Spleen (tissue), 7 donors: ENCODE measurements around the gene PTEN.

Experiments used
- POLR2AphosphoS5 ChIP-seq, 3 donors: sonication (generic); formaldehyde crosslinking; IDR thresholded peaks; one replicate each; pipeline ENCODE4 v1.5.1; 2017; ENCODE audit warnings: antibody characterized with exemption in 3 of 3
- TF ChIP-seq, protein P1 (sequence below), 11 experiments: fragments of 200-600 bp in 7 of 11; fragments of 450-650 bp in 4 of 11; sonication (generic) in 4 of 11; IDR thresholded peaks in 8 of 11; conservative IDR thresholded peaks in 3 of 11; 1 replicate in 7 of 11; 2 replicates in 4 of 11; pipeline versions ENCODE4 v1.4.0 to v1.8.0; 2016 to 2021; ENCODE audit warnings: antibody characterized with exemption in 11 of 11, inconsistent platforms in 4 of 11, mild to moderate bottlenecking in 1 of 11
- donor health status: DM: no; HTN: no; CAD: no; lungs with moderate emphysema.
- donor health status: DM: no; HTN: no; CAD: no.
- donor health status: DM: no; HTN: no; CAD: no.

DNA sequence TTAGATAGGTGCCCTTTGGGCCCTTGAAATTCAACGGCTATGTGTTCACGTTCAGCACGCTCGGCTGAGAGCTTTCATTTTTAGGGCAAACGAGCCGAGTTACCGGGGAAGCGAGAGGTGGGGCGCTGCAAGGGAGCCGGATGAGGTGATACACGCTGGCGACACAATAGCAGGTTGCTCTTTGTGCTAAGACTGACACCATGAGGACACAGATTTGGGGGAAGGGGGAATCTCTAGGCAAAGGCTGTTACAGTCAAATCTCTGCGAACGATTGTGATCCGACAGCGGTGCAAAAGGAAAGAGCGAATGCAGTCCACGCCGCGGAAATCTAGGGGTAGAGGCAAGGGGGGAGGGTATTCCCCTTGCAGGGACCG lies 759 bp upstream of the PTEN start:
- no peak for TF ChIP-seq POLR2AphosphoS5 (IDR thresholded peaks at IDR 0.05)
- TF ChIP-seq, protein P1, sequence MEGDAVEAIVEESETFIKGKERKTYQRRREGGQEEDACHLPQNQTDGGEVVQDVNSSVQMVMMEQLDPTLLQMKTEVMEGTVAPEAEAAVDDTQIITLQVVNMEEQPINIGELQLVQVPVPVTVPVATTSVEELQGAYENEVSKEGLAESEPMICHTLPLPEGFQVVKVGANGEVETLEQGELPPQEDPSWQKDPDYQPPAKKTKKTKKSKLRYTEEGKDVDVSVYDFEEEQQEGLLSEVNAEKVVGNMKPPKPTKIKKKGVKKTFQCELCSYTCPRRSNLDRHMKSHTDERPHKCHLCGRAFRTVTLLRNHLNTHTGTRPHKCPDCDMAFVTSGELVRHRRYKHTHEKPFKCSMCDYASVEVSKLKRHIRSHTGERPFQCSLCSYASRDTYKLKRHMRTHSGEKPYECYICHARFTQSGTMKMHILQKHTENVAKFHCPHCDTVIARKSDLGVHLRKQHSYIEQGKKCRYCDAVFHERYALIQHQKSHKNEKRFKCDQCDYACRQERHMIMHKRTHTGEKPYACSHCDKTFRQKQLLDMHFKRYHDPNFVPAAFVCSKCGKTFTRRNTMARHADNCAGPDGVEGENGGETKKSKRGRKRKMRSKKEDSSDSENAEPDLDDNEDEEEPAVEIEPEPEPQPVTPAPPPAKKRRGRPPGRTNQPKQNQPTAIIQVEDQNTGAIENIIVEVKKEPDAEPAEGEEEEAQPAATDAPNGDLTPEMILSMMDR (IDR thresholded peaks at IDR 0.05 in 8 of 11, conservative IDR thresholded peaks at IDR 0.05 in 3 of 11) = no peak
